ENCODE measurements around the gene ABCA4. TPM values are rescaled to one million over a fixed set of nuclear protein-coding genes. Genes with fewer than 3 reads are reported as not detected.

ABCA4 gene
- total and polyA plus RNA-seq, 2 of the 8 experiments (the other 6 are each of a cell fraction or from before 2014, with no cell fraction given), result 0.06 TPM; not detected in 1

DNA sequence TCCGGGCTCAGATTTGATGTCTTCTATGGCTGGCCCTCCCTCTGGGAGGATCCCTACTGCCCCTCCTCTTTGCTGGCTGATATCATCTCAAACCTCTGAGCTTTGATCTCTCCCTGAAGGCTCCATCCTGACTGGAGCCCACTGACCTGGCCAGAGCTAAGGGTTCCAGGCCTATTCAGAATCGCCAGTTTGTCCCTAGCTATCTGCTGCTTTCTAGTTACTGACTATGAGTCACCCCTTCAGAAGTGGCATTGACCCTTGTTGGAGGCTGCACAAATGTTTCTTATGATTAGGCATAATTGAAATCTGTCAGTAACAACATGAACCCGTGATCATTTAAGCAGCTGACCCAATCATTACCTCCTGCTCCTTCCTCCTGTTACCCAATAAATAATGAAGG is 87.1 kb downstream of the ABCA4 start:
- Histone ChIP-seq H2BK12ac (ENCODE audit: low read depth, low read length) (no peak overlapping the region), H3K56ac (replicated peaks; ENCODE audit: insufficient read length, low read depth, low read length) (no peak overlapping the region), H4K91ac (replicated peaks; ENCODE audit: insufficient read length, low read length) (no peak overlapping the region), H3K14ac (ENCODE audit: insufficient read length) (no peak overlapping the region), H3K4ac (replicated peaks; ENCODE audit: insufficient read length, low read depth, low read length) (no peak overlapping the region), H2BK20ac (ENCODE audit: low read length) (no peak overlapping the region), H3K9ac (replicated peaks in 1 of 4; ENCODE audit: extremely low read depth in 1 of 4, low read depth in 3 of 4, low read length in 3 of 4) (no peak overlapping the region), H3K79me2 (ENCODE audit: control insufficient read depth in 1 of 2, insufficient read depth in 2 of 2, low read length in 2 of 2) (no peaks in the 10 kb centered on the region), H4K8ac (ENCODE audit: extremely low read depth, insufficient read depth, low read length) (no peak overlapping the region), H3K4me3 (ENCODE audit: extremely low read depth in 1 of 4, insufficient read depth in 2 of 4, low read depth in 3 of 4, low read length in 4 of 4) (no peak overlapping the region), H2BK120ac (replicated peaks; ENCODE audit: low read depth, low read length) (no peak overlapping the region), H3K4me1 (replicated peaks in 1 of 4; ENCODE audit: control insufficient read depth in 3 of 4, insufficient read depth in 4 of 4, low read length in 3 of 4) (peaks cover 0 to 3% (median 0%) of the 10 kb centered on the region in 4 experiments; a peak in 2 of 7 replicates), H2AFZ (ENCODE audit: low read length) (no peak overlapping the region), H3K79me1 (ENCODE audit: low read depth, low read length) (no peaks in the 10 kb centered on the region), H3K36me3 (ENCODE audit: control insufficient read depth in 2 of 4, insufficient read depth in 4 of 4, low read length in 3 of 4) (no peaks in the 10 kb centered on the region), H4K5ac (ENCODE audit: insufficient read length, low read depth, low read length) (no peak overlapping the region), H2AK5ac (ENCODE audit: low read depth, low read length) (no peak overlapping the region), H3K23me2 (ENCODE audit: low read depth, low read length) (no peaks in the 10 kb centered on the region), H3K23ac (ENCODE audit: insufficient read length) (no peak overlapping the region), H2BK5ac (ENCODE audit: low read depth, low read length) (no peak overlapping the region), H3K27ac (ENCODE audit: low read depth, low read length) (no peak overlapping the region), H3K18ac (ENCODE audit: extremely low read depth, low read length) (no peak overlapping the region), H3K4me2 (ENCODE audit: insufficient read depth in 1 of 2, low read depth in 2 of 2, low read length in 2 of 2) (no peak overlapping the region), H3K27me3 (replicated peaks in 1 of 4; ENCODE audit: control insufficient read depth in 3 of 4, extremely low read depth in 1 of 4, insufficient read depth in 3 of 4, low read length in 3 of 4) (no peaks in the 10 kb centered on the region; a peak in 1 of 7 replicates), H2BK15ac (ENCODE audit: low read length) (no peak overlapping the region), H3K9me3 (ENCODE audit: insufficient read depth in 2 of 2, low read depth in 1 of 2, low read length in 1 of 2) (no peaks in the 10 kb centered on the region), H4K20me1 (replicated peaks in 1 of 2; ENCODE audit: control insufficient read depth in 1 of 2, insufficient read depth in 2 of 2, low read length in 2 of 2) (no peaks in the 10 kb centered on the region)
- CTCF ChIA-PET (ENCODE audit: partially characterized antibody), result interaction anchor here (1.5 to 38.0 kb wide), 5 partner anchors 7 to 301 kb away, joined by 4 to 807 read pairs (median 465); partner anchors contain the start of gene GCLM
- FAIRE-seq (no peak), DNase-seq (ENCODE audit: low read depth in 1 of 2, low spot score in 2 of 2) (no peak)
- POLR2A ChIA-PET (ENCODE audit: partially characterized antibody), result no interaction called here
- 87% methylated on average over 3 of the region's 3 CpGs; no CpG with 5 or more reads in 1 of the 2 experiments for WGBS, 2 experiments (ENCODE audit: extremely low coverage in 1 of 2, insufficient coverage in 1 of 2, insufficient read length in 1 of 2, insufficient replicate concordance in 2 of 2, low coverage in 1 of 2, low lambda C conversion rate in 2 of 2, missing lambda C conversion rate in 1 of 2)
- TF ChIP-seq RAD21 (IDR thresholded peaks at IDR 0.05 in 1 of 2, conservative IDR thresholded peaks at IDR 0.05 in 1 of 2; ENCODE audit: low read depth in 2 of 2, low read length in 2 of 2), result no peak
- TF ChIP-seq TEAD4 (IDR thresholded peaks at IDR 0.05; ENCODE audit: low read depth, low read length), result no peak
- TF ChIP-seq CHD2 (IDR thresholded peaks at IDR 0.05; ENCODE audit: low read length), result no peak
- TF ChIP-seq GABPA (IDR thresholded peaks at IDR 0.05; ENCODE audit: borderline replicate concordance, insufficient read depth, low read length), result no peak
- no peak for TF ChIP-seq TBP (IDR thresholded peaks at IDR 0.05; ENCODE audit: low read depth, low read length)
- TF ChIP-seq, protein P1, sequence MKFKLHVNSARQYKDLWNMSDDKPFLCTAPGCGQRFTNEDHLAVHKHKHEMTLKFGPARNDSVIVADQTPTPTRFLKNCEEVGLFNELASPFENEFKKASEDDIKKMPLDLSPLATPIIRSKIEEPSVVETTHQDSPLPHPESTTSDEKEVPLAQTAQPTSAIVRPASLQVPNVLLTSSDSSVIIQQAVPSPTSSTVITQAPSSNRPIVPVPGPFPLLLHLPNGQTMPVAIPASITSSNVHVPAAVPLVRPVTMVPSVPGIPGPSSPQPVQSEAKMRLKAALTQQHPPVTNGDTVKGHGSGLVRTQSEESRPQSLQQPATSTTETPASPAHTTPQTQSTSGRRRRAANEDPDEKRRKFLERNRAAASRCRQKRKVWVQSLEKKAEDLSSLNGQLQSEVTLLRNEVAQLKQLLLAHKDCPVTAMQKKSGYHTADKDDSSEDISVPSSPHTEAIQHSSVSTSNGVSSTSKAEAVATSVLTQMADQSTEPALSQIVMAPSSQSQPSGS (IDR thresholded peaks at IDR 0.05; ENCODE audit: low read length), result no peak
- no peak for TF ChIP-seq NANOG (IDR thresholded peaks at IDR 0.05; ENCODE audit: insufficient read depth, low read depth, low read length, poor library complexity, severe bottlenecking)
- TF ChIP-seq SIX5 (IDR thresholded peaks at IDR 0.05; ENCODE audit: low read depth, low read length), result no peak
- no peak for TF ChIP-seq JUN (IDR thresholded peaks at IDR 0.05; ENCODE audit: low read depth, low read length)
- no peak for TF ChIP-seq KDM4A (IDR thresholded peaks at IDR 0.05; ENCODE audit: low read depth, low read length, severe bottlenecking)
- no peak for TF ChIP-seq TAF1 (IDR thresholded peaks at IDR 0.05; ENCODE audit: low read depth, low read length)
- no peak for TF ChIP-seq CEBPB (IDR thresholded peaks at IDR 0.05; ENCODE audit: low read depth, low read length)
- no peak for TF ChIP-seq BACH1 (IDR thresholded peaks at IDR 0.05; ENCODE audit: low read length)
